ENCODE measurements around the gene DNAJB9. TPM values are rescaled to one million over a fixed set of nuclear protein-coding genes. Genes with fewer than 3 reads are reported as not detected.
"Not testable (repeated sequence)": the region's sequence is repeated elsewhere in the genome, so short reads cannot be mapped to it uniquely, and the experiment has no call there.

DNAJB9 gene
- 13.1 and 26.3 TPM in 2 replicates for total RNA-seq (2014; rRNA removed; shearing (Covaris generic))

GRCh38 chr7:108569381-108570145, at the start of gene DNAJB9, which contains the start of gene THAP5:
Gene DNAJB9, plus strand, starts transcription at chr7:108569874. Its CDS starts 1,853 bp downstream, at chr7:108571727.
Gene THAP5, minus strand, starts transcription at chr7:108569706. Its CDS starts 137 bp downstream, at chr7:108569569.
- in situ Hi-C loops (cut with HindIII; ENCODE audit: low sequenced_read_pairs), result no loop called here

DNA sequence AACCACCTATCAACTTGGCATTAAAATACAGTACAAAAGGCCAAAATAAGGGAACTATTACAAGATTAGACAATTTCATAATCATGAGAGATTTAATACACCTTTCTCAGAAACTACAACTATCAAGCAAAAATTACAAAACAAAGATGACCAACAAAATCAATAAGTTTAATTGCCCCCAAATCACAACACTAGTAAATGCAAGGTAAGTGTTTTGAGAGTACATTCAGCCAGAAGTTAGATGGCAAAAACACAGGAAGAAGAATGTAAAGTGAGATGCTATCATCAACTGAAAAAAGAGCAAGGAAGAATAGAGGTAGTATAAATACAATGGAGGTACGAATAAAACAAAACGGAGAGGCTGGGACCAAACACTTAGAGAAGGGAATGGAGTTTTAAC, 46.9 kb upstream of the DNAJB9 start:
- in situ Hi-C loops (cut with HindIII; ENCODE audit: low sequenced_read_pairs), result no loop called here
- DNase-seq (ENCODE audit: low spot score), result no peak

More at GRCh38 chr7:108569381-108570145, at the start of gene DNAJB9, which contains the start of gene THAP5:
- peak; percentile 100 for DNase-seq (ENCODE audit: low spot score)

GRCh38 chr7:108525327-108525984, 44.2 kb upstream of the DNAJB9 start:
- DNase-seq (ENCODE audit: low spot score), result no peak
- in situ Hi-C loops (cut with HindIII; ENCODE audit: low sequenced_read_pairs), result no loop called here

DNA sequence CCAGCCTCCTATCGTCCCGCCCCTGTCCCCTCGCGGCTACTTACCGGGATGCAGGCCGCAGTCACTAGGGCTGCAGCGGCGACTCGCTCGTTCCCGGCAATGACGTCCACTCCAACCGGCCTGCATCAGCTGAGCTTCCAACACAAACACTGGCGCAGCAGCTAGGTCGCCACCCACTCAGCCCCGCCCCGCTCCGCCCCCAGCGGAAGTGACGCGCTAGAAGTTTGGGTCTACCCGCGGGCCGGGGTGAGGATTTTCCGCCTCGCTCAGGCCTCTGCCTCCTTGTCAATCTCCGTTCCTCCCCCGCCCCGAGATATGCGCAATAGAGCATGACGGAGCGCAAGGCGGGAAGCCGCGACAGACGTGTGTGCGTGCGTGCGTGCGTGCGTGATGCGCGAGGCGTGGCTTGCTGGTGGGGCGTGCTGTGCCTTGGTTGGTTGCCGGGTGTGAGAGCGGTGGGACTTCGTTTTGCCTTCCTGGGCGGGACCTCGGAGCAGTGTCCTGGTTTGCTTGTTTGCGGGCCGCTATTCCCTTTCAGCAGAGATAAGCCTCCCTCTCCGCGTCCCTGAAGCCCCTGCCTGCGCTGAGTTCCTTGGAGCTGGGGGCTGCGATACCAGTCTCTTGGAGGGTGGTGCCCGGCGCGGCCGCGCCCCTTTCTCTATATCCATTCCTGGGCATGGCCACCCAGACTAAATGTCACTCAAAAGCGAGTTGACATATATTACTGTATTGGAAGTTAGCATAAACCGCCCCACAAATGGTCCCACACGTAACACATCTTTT, 43.5 kb upstream of the DNAJB9 start, which contains the start of gene PNPLA8:
TSS of gene PNPLA8 (minus strand) at position 151 of the 783 bp plus-strand sequence. CDS start 10,644 bp downstream, outside the sequence.
- in situ Hi-C loops (cut with HindIII; ENCODE audit: low sequenced_read_pairs), result no loop called here

GRCh38 chr7:108526768-108527017, 43.0 kb upstream of the DNAJB9 start:
- in situ Hi-C loops (cut with HindIII; ENCODE audit: low sequenced_read_pairs), result no loop called here
- peak; percentile 11 for DNase-seq (ENCODE audit: low spot score)

More for the DNA sequence above, 43.5 kb upstream of the DNAJB9 start, which contains the start of gene PNPLA8:
- DNase-seq (ENCODE audit: low spot score), result peak; percentile 100

- no peak for DNase-seq (ENCODE audit: low spot score)
- in situ Hi-C loops (cut with HindIII; ENCODE audit: low sequenced_read_pairs), result no loop called here
Observed at GRCh38 chr7:108528183-108528712, 41.4 kb upstream of the DNAJB9 start.

DNA sequence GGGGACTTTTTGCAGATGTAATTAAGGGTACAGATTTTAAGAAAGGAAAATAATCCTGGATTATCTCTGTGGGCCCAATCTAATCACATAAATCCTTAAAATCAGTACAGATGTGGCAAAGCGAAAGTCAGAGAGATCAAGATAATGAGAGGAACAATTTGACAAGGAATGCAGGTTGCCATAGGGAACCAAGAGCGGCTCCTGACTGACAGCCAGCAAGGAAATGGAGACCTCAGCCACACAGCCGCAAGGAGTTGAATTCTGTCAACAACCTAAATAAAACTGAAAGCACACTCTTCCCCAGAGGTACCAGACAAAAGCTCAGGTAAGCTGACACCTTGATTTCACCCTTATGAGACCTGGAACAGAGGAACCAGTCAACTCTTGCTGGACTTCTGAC, 40.3 kb upstream of the DNAJB9 start:
- in situ Hi-C loops (cut with HindIII; ENCODE audit: low sequenced_read_pairs), result no loop called here
- DNase-seq (ENCODE audit: low spot score), result no peak

DNA sequence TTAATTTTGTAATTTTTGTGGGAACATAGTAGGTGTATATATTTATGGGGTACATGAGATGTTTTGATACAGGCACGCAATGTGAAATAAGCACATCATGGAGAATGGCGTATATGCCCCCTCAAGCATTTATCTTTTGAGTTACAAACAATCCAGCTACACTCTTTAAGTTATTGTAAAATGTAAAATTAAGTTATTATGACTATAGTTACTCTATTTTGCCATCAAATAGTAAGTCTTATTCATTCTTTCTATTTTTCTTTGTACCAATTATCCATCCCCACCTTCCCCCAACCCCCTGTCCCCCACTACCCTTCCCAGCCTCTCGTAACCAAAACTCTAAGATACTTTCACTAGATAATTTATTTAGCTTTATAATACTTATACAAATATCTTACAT, 36.0 kb upstream of the DNAJB9 start:
- DNase-seq (ENCODE audit: low spot score), result no peak
- in situ Hi-C loops (cut with HindIII; ENCODE audit: low sequenced_read_pairs), result no loop called here

GRCh38 chr7:108535257-108535656, 34.4 kb upstream of the DNAJB9 start:
- no peak for DNase-seq (ENCODE audit: low spot score)
- in situ Hi-C loops (cut with HindIII; ENCODE audit: low sequenced_read_pairs), result no loop called here

DNA sequence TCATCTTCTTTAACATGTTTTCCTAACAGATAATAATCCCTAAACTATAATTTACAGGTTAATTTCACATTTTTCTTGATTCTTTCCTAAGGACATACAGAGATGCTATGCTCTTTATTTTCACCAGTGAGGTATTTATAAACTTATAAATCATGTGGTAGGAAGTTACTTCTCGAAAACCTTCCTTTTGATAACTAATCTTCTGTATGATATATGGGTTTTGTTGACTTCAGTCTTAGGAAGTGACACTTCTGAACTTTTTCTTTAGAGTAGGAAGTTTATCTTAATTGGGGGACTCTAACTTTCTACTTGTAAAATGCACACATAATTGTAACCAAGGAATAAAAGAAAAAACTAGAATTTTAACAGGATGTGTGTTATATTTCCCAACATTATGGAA, 33.9 kb upstream of the DNAJB9 start:
- in situ Hi-C loops (cut with HindIII; ENCODE audit: low sequenced_read_pairs), result no loop called here
- no peak for DNase-seq (ENCODE audit: low spot score)

GRCh38 chr7:108537229-108537628, 32.4 kb upstream of the DNAJB9 start:
- in situ Hi-C loops (cut with HindIII; ENCODE audit: low sequenced_read_pairs), result no loop called here
- no peak for DNase-seq (ENCODE audit: low spot score)

DNA sequence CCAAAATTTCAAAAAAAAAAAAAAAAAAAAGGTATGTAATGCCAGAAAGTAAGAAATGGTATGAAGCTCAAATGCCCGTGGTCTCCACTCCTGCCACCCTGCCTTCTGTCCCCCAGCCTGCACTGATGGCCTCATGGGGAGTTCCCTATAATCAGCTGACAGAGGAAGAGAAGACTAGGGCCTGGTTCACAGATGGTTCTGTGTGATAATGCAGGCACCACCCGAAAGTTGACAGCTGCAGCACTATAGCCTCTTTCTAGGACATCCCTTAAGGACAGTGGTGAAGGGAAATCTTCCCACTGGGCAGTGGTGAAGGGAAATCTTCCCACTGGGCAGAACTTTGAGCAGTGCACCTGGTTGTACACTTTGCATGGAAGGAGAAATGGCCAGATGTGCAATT, 31.4 kb upstream of the DNAJB9 start:
- DNase-seq (ENCODE audit: low spot score); in situ Hi-C loops (cut with HindIII; ENCODE audit: low sequenced_read_pairs): not testable (repeated sequence)

- DNase-seq (ENCODE audit: low spot score); in situ Hi-C loops (cut with HindIII; ENCODE audit: low sequenced_read_pairs): not testable (repeated sequence)
Observed at GRCh38 chr7:108538685-108539084, 31.0 kb upstream of the DNAJB9 start.

DNA sequence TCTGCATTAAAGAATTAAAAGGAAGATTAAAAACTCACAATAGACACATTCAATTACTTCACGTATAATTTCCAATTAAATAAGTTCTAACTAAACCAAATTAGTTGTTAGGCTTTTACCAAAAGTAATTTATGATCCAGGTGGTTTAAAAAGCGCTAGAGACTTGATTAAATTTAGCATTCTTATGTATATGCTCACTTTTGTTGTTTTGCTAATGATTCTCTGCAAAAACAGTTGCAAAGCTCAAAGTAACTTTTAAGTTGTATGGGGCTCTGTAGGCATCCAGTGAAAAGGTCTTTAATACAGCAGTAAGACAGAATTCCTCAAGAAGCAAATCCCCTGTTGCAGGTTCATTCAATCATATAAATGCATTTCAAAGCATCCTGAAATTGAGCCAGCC, 28.2 kb upstream of the DNAJB9 start:
- in situ Hi-C loops (cut with HindIII; ENCODE audit: low sequenced_read_pairs), result no loop called here
- no peak for DNase-seq (ENCODE audit: low spot score)

- in situ Hi-C loops (cut with HindIII; ENCODE audit: low sequenced_read_pairs); DNase-seq (ENCODE audit: low spot score): not testable (repeated sequence)
Observed at GRCh38 chr7:108548141-108548896, 21.4 kb upstream of the DNAJB9 start.

DNA sequence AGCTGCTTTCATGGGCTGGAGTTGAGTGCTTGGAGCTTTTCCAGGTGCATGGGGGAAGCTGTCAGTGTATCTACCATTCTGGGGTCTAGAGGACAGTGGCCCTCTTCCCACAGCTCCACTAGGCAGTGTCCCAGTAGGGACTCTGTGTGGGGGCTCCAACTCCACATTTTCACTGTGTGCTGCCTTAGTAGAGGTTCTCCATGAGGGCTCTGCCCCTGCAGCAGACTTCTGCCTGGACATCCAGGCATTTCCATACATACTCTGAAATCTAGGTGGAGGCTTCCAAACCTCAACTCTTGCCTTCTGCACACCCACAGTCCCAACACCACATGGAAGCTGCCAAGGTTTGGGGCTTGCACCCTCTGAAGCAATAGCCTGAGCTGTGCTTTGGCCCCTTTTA, 13.0 kb upstream of the DNAJB9 start:
- DNase-seq (ENCODE audit: low spot score); in situ Hi-C loops (cut with HindIII; ENCODE audit: low sequenced_read_pairs): not testable (repeated sequence)

GRCh38 chr7:108557191-108557590, 12.5 kb upstream of the DNAJB9 start:
- no peak for DNase-seq (ENCODE audit: low spot score)
- in situ Hi-C loops (cut with HindIII; ENCODE audit: low sequenced_read_pairs), result no loop called here

- in situ Hi-C loops (cut with HindIII; ENCODE audit: low sequenced_read_pairs), result no loop called here
- no peak for DNase-seq (ENCODE audit: low spot score)
Observed at GRCh38 chr7:108557617-108558016, 12.1 kb upstream of the DNAJB9 start.

DNA sequence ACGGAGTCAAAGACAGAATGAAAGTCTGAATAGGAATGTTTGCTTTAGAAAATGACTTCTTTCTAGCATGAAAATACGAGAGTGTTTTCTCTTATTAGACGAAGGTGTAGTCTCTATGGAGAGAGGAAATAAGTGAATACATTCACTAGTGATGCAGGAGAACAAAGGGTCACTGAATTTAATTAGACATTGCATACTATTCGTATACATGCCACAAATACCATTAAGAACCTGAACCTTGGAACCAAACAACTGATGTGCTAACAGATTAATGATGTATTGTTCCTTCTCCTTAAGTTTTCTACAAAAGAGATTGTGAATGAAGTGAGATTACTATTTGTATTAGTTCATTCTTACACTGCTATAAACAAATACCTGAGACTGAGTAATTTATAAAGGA, 10.4 kb upstream of the DNAJB9 start:
- in situ Hi-C loops (cut with HindIII; ENCODE audit: low sequenced_read_pairs), result no loop called here
- DNase-seq (ENCODE audit: low spot score), result no peak

Data from G401 (cell line).